ENCODE data around the gene GAB1. TPM values are rescaled to one million over a fixed set of nuclear protein-coding genes. Genes with fewer than 3 reads are reported as not detected.
A peak's percentile ranks its signal among the peaks of the same experiment; 100 is the strongest.

The GAB1 gene
- total and polyA plus RNA-seq, 4 donors, result 2.4 to 31.3 (median 6.9) TPM

- TF ChIP-seq ATF3 (IDR thresholded peaks at IDR 0.05), result no peak
- peak; percentile 10 for TF ChIP-seq SP1 (IDR thresholded peaks at IDR 0.05)
- no peak for TF ChIP-seq YY1 (IDR thresholded peaks at IDR 0.05)
- no peak for TF ChIP-seq EGR1 (IDR thresholded peaks at IDR 0.05; ENCODE audit: low read depth in 2 of 2)
- Histone ChIP-seq H3K36me3 (ENCODE audit: control insufficient read depth in 4 of 4, insufficient read depth in 3 of 4, low read depth in 1 of 4, low read length in 3 of 4) (no peaks in the 10 kb centered on the region), H3K27ac (ENCODE audit: low read depth in 1 of 2, low read length in 2 of 2) (peak overlapping the region in 1 of 2 donors; percentile 8), H3K9me3 (ENCODE audit: control insufficient read depth in 4 of 4, low read length in 3 of 4) (no peaks in the 10 kb centered on the region), H3K4me3 (ENCODE audit: low read depth in 1 of 3, low read length in 3 of 3) (no peak overlapping the region), H3K9ac (ENCODE audit: low read depth in 1 of 2, low read length in 2 of 2) (no peak overlapping the region), H3K4me1 (ENCODE audit: control insufficient read depth in 4 of 4, insufficient read depth in 4 of 4, low read length in 3 of 4) (peaks cover 7 to 35% (median 24%) of the 10 kb centered on the region in 4 donors), H3K27me3 (ENCODE audit: control insufficient read depth in 4 of 4, insufficient read depth in 4 of 4, low read length in 3 of 4) (no peaks in the 10 kb centered on the region)
- WGBS, result 65% methylated on average over 3 of the region's 3 CpGs
- no peak for DNase-seq (ENCODE audit: low spot score)
Measured at GRCh38 chr4:143407474-143407873, 70.8 kb downstream of the GAB1 start.

GRCh38 chr4:143407888-143408287, 71.2 kb downstream of the GAB1 start:
- 73% methylated on average over 2 of the region's 2 CpGs for WGBS
- Histone ChIP-seq H3K9me3 (ENCODE audit: control insufficient read depth in 4 of 4, low read length in 3 of 4) (no peaks in the 10 kb centered on the region), H3K9ac (ENCODE audit: low read depth in 1 of 2, low read length in 2 of 2) (no peak overlapping the region), H3K4me3 (ENCODE audit: low read depth in 1 of 3, low read length in 3 of 3) (no peak overlapping the region), H3K27ac (ENCODE audit: low read depth in 1 of 2, low read length in 2 of 2) (no peak overlapping the region), H3K4me1 (ENCODE audit: control insufficient read depth in 4 of 4, insufficient read depth in 4 of 4, low read length in 3 of 4) (peaks cover 7 to 30% (median 24%) of the 10 kb centered on the region in 4 donors), H3K36me3 (ENCODE audit: control insufficient read depth in 4 of 4, insufficient read depth in 3 of 4, low read depth in 1 of 4, low read length in 3 of 4) (no peaks in the 10 kb centered on the region), H3K27me3 (ENCODE audit: control insufficient read depth in 4 of 4, insufficient read depth in 4 of 4, low read length in 3 of 4) (no peaks in the 10 kb centered on the region)
- DNase-seq (ENCODE audit: low spot score), result no peak
- no peak for TF ChIP-seq EGR1 (IDR thresholded peaks at IDR 0.05; ENCODE audit: low read depth in 2 of 2)
- TF ChIP-seq FOXA2 (IDR thresholded peaks at IDR 0.05), result no peak
- no peak for TF ChIP-seq HNF4A (conservative IDR thresholded peaks at IDR 0.05)
- no peak for TF ChIP-seq SP1 (IDR thresholded peaks at IDR 0.05)
- TF ChIP-seq ATF3 (IDR thresholded peaks at IDR 0.05), result no peak
- TF ChIP-seq FOXA1 (IDR thresholded peaks at IDR 0.05), result no peak
- no peak for TF ChIP-seq HNF4G (IDR thresholded peaks at IDR 0.05)
- no peak for TF ChIP-seq YY1 (IDR thresholded peaks at IDR 0.05)
- TF ChIP-seq MAX (IDR thresholded peaks at IDR 0.05), result no peak
- TF ChIP-seq GABPA (IDR thresholded peaks at IDR 0.05 in 1 of 2, conservative IDR thresholded peaks at IDR 0.05 in 1 of 2), result no peak
- TF ChIP-seq NR2F2 (IDR thresholded peaks at IDR 0.05), result no peak
- TF ChIP-seq RXRA (IDR thresholded peaks at IDR 0.05), result no peak
- TF ChIP-seq ZBTB33 (IDR thresholded peaks at IDR 0.05), result no peak
- TF ChIP-seq REST (IDR thresholded peaks at IDR 0.05), result no peak
- no peak for TF ChIP-seq CTCF (IDR thresholded peaks at IDR 0.05; ENCODE audit: low read depth, low read length, missing input control)
- no peak for TF ChIP-seq JUND (IDR thresholded peaks at IDR 0.05)

Data from liver (tissue), 9 donors.